ENCODE results near the gene E2F8. TPM values are rescaled to one million over a fixed set of nuclear protein-coding genes. Genes with fewer than 3 reads are reported as not detected.
A peak's percentile ranks its signal among the peaks of the same experiment; 100 is the strongest.

E2F8 gene
- total RNA-seq, 4 donors from 2014 or later, result 0.57 to 4.8 (median 1.4) TPM

- TF ChIP-seq CTCF (IDR thresholded peaks at IDR 0.05) (no peak), POLR2A (IDR thresholded peaks at IDR 0.05) (no peak)
- intact Hi-C loops (cut with DNase I; ENCODE audit: low total_unique reads), result no loop called here
- H3K4me3 ChIP-seq (ENCODE audit: low read depth, poor library complexity, severe bottlenecking), result no peak overlapping the region
- no peak for DNase-seq (ENCODE audit: low spot score in 2 of 2)
- 93 to 94% methylated on average over 5 of the region's 5 CpGs for WGBS, 2 donors
Observed at GRCh38 chr11:19204836-19205235, 35.9 kb downstream of the E2F8 start.

- DNase-seq (ENCODE audit: low spot score in 2 of 2), result no peak
- TF ChIP-seq CTCF (IDR thresholded peaks at IDR 0.05), result no peak
- TF ChIP-seq POLR2A (IDR thresholded peaks at IDR 0.05), result no peak
- H3K4me3 ChIP-seq (ENCODE audit: low read depth, poor library complexity, severe bottlenecking), result no peak within 1 kb of the TSS
- 79% methylated on average over 7 of the region's 7 CpGs for WGBS, 2 donors
- intact Hi-C loops (cut with DNase I; ENCODE audit: low total_unique reads), result no loop called here
Observed at GRCh38 chr11:19201737-19202605, 38.8 kb downstream of the E2F8 start, which contains the start of gene CSRP3. TSS of gene CSRP3 (minus strand) at chr11:19201983. CDS start at chr11:19192448, 9,535 bp downstream.

GRCh38 chr11:19200410-19201201 is 40.1 kb downstream of the E2F8 start:
- TF ChIP-seq CTCF (IDR thresholded peaks at IDR 0.05), result no peak
- TF ChIP-seq POLR2A (IDR thresholded peaks at IDR 0.05), result no peak
- intact Hi-C loops (cut with DNase I; ENCODE audit: low total_unique reads), result no loop called here
- H3K4me3 ChIP-seq (ENCODE audit: low read depth, poor library complexity, severe bottlenecking), result no peak overlapping the region
- 30 to 33% methylated on average over 6 of the region's 6 CpGs for WGBS, 2 donors
- DNase-seq (ENCODE audit: low spot score in 2 of 2), result peak in 1 of 2 donors; percentile 31

GRCh38 chr11:19199771-19200170 is 41.0 kb downstream of the E2F8 start:
- TF ChIP-seq POLR2A (IDR thresholded peaks at IDR 0.05) (no peak), CTCF (IDR thresholded peaks at IDR 0.05) (no peak)
- intact Hi-C loops (cut with DNase I; ENCODE audit: low total_unique reads), result no loop called here

GRCh38 chr11:19199048-19199447 is 41.7 kb downstream of the E2F8 start:
- DNase-seq (ENCODE audit: low spot score in 2 of 2), result no peak

More at GRCh38 chr11:19199771-19200170, 41.0 kb downstream of the E2F8 start:
- DNase-seq (ENCODE audit: low spot score in 2 of 2), result no peak
- no peak overlapping the region for H3K4me3 ChIP-seq (ENCODE audit: low read depth, poor library complexity, severe bottlenecking)
- WGBS, 2 donors, result 45 to 52% methylated on average over 3 of the region's 3 CpGs

More at GRCh38 chr11:19199048-19199447, 41.7 kb downstream of the E2F8 start:
- WGBS, 2 donors, result 83 to 91% methylated on average over 7 of the region's 7 CpGs
- H3K4me3 ChIP-seq (ENCODE audit: low read depth, poor library complexity, severe bottlenecking), result no peak overlapping the region
- TF ChIP-seq CTCF (IDR thresholded peaks at IDR 0.05) (no peak), POLR2A (IDR thresholded peaks at IDR 0.05) (no peak)
- intact Hi-C loops (cut with DNase I; ENCODE audit: low total_unique reads), result no loop called here
